ENCODE measurements around the gene ZNF682.

ZNF682 gene

DNA sequence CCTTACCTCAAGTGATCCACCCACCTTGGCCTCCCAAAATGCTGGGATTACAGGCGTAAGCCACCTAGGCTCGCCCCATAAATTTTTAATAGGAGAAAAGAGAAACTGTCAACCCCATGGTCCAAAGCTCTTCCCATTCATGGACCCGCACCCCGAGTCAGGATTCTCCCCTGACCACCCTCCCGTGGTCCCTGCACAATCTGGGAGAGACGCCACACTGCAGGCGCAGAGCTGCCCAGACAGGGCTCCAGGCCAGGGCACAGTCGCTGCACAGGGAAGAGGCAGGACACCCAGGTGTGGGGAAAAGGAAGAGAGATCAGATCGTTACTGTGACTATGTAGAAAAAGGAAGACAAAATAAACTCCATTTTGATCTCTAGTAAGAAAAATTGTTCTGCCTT, 84.1 kb downstream of the ZNF682 start:
- ChIA-PET CTCF (no interaction called here), POLR2A (no interaction called here)
- TF ChIP-seq SP1 (IDR thresholded peaks at IDR 0.05): no peak
- TF ChIP-seq LEF1 (IDR thresholded peaks at IDR 0.05; ENCODE audit: borderline replicate concordance): no peak
- TF ChIP-seq L3MBTL2 (conservative IDR thresholded peaks at IDR 0.05): no peak
- TF ChIP-seq BHLHE40 (IDR thresholded peaks at IDR 0.05; ENCODE audit: borderline replicate concordance): no peak
- TF ChIP-seq TARDBP (IDR thresholded peaks at IDR 0.05): no peak
- no peak for TF ChIP-seq CTBP1 (IDR thresholded peaks at IDR 0.05; ENCODE audit: borderline replicate concordance)
- no peak for TF ChIP-seq ARNT (IDR thresholded peaks at IDR 0.05)
- TF ChIP-seq FOXA1 (IDR thresholded peaks at IDR 0.05): no peak
- TF ChIP-seq, protein P1, sequence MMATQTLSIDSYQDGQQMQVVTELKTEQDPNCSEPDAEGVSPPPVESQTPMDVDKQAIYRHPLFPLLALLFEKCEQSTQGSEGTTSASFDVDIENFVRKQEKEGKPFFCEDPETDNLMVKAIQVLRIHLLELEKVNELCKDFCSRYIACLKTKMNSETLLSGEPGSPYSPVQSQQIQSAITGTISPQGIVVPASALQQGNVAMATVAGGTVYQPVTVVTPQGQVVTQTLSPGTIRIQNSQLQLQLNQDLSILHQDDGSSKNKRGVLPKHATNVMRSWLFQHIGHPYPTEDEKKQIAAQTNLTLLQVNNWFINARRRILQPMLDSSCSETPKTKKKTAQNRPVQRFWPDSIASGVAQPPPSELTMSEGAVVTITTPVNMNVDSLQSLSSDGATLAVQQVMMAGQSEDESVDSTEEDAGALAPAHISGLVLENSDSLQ (IDR thresholded peaks at IDR 0.05): no peak
- TF ChIP-seq NFRKB (IDR thresholded peaks at IDR 0.05): no peak
- no peak for TF ChIP-seq SUZ12 (IDR thresholded peaks at IDR 0.05)
- no peak for TF ChIP-seq HDGF (IDR thresholded peaks at IDR 0.05; ENCODE audit: borderline replicate concordance)
- TF ChIP-seq FOXK2 (IDR thresholded peaks at IDR 0.05): no peak
- no peak for TF ChIP-seq ZNF384 (IDR thresholded peaks at IDR 0.05)
- TF ChIP-seq ELF4 (IDR thresholded peaks at IDR 0.05): no peak
- no peak for TF ChIP-seq FOXM1 (IDR thresholded peaks at IDR 0.05; ENCODE audit: borderline replicate concordance)

More for the DNA sequence above, 84.1 kb downstream of the ZNF682 start:
- DNase-seq (ENCODE audit: extremely low spot score): no peak

Data from HEK293T (cell line).